SJSA1 (cell line): Measurements from ENCODE around the gene BCS1L. TPM values are rescaled to one million over a fixed set of nuclear protein-coding genes. Genes with fewer than 3 reads are reported as not detected.
A peak's percentile ranks its signal among the peaks of the same experiment; 100 is the strongest.

Experiments used
- DNase-seq, 2 experiments: peaks; one replicate each; pipeline ENCODE4 v3.0.0-alpha.2; 2015 to 2020; ENCODE audit warnings: low spot score in 2 of 2, low read depth in 1 of 2
- H3K27ac ChIP-seq: fragments of 250-450 bp; sonication (Bioruptor Pico); 2 replicates; pipeline ENCODE4 v1.5.1; 2020; ENCODE audit warnings: mild to moderate bottlenecking, moderate library complexity
- H3K27me3 ChIP-seq: fragments of 250-450 bp; sonication (Bioruptor Pico); replicated peaks from 2 replicates; pipeline ENCODE4 v1.5.1; 2020; ENCODE audit warnings: mild to moderate bottlenecking, moderate library complexity
- H3K36me3 ChIP-seq: fragments of 250-450 bp; sonication (Bioruptor Pico); 2 replicates; pipeline ENCODE4 v1.5.1; 2020; ENCODE audit warnings: mild to moderate bottlenecking
- H3K4me1 ChIP-seq: fragments of 250-450 bp; sonication (Bioruptor Pico); replicated peaks from 2 replicates; pipeline ENCODE4 v1.6.1; 2021; ENCODE audit warnings: mild to moderate bottlenecking
- H3K4me3 ChIP-seq: fragments of 250-450 bp; sonication (Bioruptor Pico); 2 replicates; pipeline ENCODE4 v1.5.1; 2020; ENCODE audit warnings: mild to moderate bottlenecking
- H3K9me3 ChIP-seq: fragments of 250-450 bp; sonication (Bioruptor Pico); replicated peaks from 2 replicates; pipeline ENCODE4 v1.5.1; 2020; ENCODE audit warnings: mild to moderate bottlenecking
- total RNA-seq: library from RNA; depleted of rRNA; stranded (reverse); fragments of >200 nt; shearing (Covaris generic); gene quantifications from 2 replicates; pipeline ENCODE4 v1.2.3, GENCODE V29; 2014; rRNA removed

The BCS1L gene, protein sequence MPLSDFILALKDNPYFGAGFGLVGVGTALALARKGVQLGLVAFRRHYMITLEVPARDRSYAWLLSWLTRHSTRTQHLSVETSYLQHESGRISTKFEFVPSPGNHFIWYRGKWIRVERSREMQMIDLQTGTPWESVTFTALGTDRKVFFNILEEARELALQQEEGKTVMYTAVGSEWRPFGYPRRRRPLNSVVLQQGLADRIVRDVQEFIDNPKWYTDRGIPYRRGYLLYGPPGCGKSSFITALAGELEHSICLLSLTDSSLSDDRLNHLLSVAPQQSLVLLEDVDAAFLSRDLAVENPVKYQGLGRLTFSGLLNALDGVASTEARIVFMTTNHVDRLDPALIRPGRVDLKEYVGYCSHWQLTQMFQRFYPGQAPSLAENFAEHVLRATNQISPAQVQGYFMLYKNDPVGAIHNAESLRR
- total RNA-seq, result 35.8 and 45.0 TPM in 2 replicates

- peaks cover 77% of the 10 kb centered on the region for H3K36me3 ChIP-seq
- peaks cover 4% of the 10 kb centered on the region for H3K4me1 ChIP-seq
- peak within 1 kb of the TSS; percentile 68 for H3K4me3 ChIP-seq
- H3K27me3 ChIP-seq, result no peaks in the 10 kb centered on the region
- H3K9me3 ChIP-seq, result no peaks in the 10 kb centered on the region
- DNase-seq, result peak; percentile 85 to 92
- peak within 1 kb of the TSS; percentile 35 for H3K27ac ChIP-seq
Observed at GRCh38 chr2:218659258-218659987, at the start of gene BCS1L, which contains the start of gene ZNF142. BCS1L (plus strand) TSS chr2:218659683; CDS start chr2:218660988, 1,305 bp downstream. ZNF142 (minus strand) TSS chr2:218659623; CDS start chr2:218656429, 3,194 bp downstream.

GRCh38 chr2:218615868-218616315 lies 43.6 kb upstream of the BCS1L start:
- Histone ChIP-seq H3K36me3 (no peaks in the 10 kb centered on the region), H3K9me3 (no peaks in the 10 kb centered on the region), H3K27ac (no peak overlapping the region), H3K4me3 (no peak overlapping the region), H3K27me3 (no peaks in the 10 kb centered on the region), H3K4me1 (no peaks in the 10 kb centered on the region)
- DNase-seq, result no peak

DNA sequence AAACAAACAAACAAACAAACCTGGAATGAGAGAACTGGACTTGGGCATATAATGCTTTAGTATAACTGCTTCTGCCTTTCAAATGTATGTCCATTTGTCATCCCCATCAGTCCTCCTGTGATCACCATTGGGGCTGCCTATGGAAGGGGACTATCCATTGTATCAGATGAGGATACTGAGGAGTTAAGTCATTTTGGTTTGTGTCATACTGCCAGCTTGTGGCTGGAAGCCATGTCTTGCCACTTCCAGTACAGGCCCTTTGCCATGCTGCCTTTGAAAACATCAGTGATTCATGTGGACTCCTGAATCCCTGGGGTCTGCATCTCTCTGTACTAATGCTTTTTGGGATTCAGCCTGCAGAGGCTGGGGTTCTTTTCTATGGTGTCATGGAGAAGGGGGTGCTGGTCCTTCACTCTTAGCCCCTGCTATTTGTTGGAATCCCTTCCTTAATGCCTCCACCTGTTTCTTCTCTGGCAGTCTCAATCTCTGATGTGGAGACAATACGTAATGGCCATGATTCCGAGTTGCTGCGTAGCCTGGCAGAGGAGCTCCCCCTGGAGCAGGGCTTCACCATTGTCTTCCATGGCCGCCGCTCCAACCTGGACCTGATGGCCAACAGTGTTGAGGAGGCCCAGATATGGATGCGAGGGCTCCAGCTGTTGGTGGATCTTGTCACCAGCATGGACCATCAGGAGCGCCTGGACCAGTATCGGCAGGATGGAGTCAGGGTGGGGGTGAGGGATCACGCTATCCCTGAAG lies 41.2 kb upstream of the BCS1L start:
- no peaks in the 10 kb centered on the region for H3K27me3 ChIP-seq
- DNase-seq, result no peak

GRCh38 chr2:218621007-218621406 lies 38.5 kb upstream of the BCS1L start:
- no peak for DNase-seq
- H3K4me3 ChIP-seq, result no peak overlapping the region
- H3K36me3 ChIP-seq, result no peaks in the 10 kb centered on the region
- no peak overlapping the region for H3K27ac ChIP-seq
- no peaks in the 10 kb centered on the region for H3K4me1 ChIP-seq
- no peaks in the 10 kb centered on the region for H3K9me3 ChIP-seq
- H3K27me3 ChIP-seq, result no peaks in the 10 kb centered on the region

More for the DNA sequence above, 41.2 kb upstream of the BCS1L start:
- H3K4me3 ChIP-seq, result no peak overlapping the region
- no peaks in the 10 kb centered on the region for H3K4me1 ChIP-seq
- H3K9me3 ChIP-seq, result no peaks in the 10 kb centered on the region
- no peaks in the 10 kb centered on the region for H3K36me3 ChIP-seq
- no peak overlapping the region for H3K27ac ChIP-seq

DNA sequence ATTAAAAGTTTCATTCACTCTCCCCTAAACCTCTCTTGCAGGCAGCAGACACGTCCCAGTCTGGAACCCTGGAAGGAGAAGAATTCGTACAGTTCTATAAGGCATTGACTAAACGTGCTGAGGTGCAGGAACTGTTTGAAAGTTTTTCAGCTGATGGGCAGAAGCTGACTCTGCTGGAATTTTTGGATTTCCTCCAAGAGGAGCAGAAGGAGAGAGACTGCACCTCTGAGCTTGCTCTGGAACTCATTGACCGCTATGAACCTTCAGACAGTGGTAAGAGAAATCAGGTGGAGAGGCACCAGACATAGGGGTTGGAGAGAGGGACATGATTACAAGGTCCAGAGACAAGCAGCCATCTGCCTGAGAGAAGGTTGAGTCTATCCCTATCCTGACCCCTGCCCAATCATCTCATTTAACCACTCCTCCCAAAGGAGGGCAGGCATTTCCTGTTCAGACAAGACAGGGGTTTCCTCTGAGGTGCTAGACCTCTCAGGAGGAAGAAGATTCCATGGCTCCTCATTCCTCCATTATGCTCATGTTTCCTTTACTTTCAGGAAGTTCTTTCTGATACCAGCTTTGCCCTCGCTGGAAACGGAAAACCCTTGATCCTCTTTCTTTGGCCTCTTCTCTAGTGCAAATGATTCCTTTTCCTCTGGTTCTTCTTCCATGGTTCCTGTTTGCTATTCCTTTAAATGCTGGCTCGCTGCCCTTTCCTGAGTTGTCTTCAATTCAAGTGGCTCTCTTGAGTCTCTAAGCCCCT lies 36.7 kb upstream of the BCS1L start:
- Histone ChIP-seq H3K27me3 (no peaks in the 10 kb centered on the region), H3K4me1 (no peaks in the 10 kb centered on the region), H3K9me3 (no peaks in the 10 kb centered on the region), H3K36me3 (no peaks in the 10 kb centered on the region), H3K27ac (no peak overlapping the region), H3K4me3 (no peak overlapping the region)
- DNase-seq, result no peak

DNA sequence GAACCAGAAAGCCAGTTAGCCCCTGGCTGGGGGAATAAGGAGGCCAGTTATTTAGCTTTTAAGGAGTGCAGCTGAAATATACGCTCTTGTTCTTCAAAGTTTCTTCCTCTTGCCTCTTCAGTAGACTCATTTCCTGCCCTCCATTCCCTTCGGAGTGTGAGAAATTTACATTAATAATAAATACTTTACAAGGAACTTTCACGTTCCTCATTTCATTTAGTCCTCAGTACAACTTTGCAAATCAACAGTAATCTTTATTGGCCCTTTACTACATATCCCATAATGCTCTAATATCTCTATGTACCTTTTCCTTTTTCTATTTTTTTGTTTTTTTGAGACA lies 36.1 kb upstream of the BCS1L start:
- no peak for DNase-seq
- Histone ChIP-seq H3K36me3 (no peaks in the 10 kb centered on the region), H3K27ac (no peak overlapping the region), H3K4me3 (no peak overlapping the region), H3K4me1 (no peaks in the 10 kb centered on the region), H3K27me3 (no peaks in the 10 kb centered on the region), H3K9me3 (no peaks in the 10 kb centered on the region)

GRCh38 chr2:218626369-218626768 lies 33.1 kb upstream of the BCS1L start:
- H3K36me3 ChIP-seq, result no peaks in the 10 kb centered on the region
- no peaks in the 10 kb centered on the region for H3K9me3 ChIP-seq
- no peaks in the 10 kb centered on the region for H3K4me1 ChIP-seq
- no peak overlapping the region for H3K4me3 ChIP-seq
- DNase-seq, result no peak
- no peak overlapping the region for H3K27ac ChIP-seq
- H3K27me3 ChIP-seq, result no peaks in the 10 kb centered on the region

- Histone ChIP-seq H3K27ac (no peak overlapping the region), H3K9me3 (no peaks in the 10 kb centered on the region), H3K4me1 (peaks cover 5% of the 10 kb centered on the region), H3K4me3 (no peak overlapping the region), H3K36me3 (no peaks in the 10 kb centered on the region), H3K27me3 (no peaks in the 10 kb centered on the region)
- no peak for DNase-seq
Observed at GRCh38 chr2:218627939-218628338, 31.5 kb upstream of the BCS1L start.

DNA sequence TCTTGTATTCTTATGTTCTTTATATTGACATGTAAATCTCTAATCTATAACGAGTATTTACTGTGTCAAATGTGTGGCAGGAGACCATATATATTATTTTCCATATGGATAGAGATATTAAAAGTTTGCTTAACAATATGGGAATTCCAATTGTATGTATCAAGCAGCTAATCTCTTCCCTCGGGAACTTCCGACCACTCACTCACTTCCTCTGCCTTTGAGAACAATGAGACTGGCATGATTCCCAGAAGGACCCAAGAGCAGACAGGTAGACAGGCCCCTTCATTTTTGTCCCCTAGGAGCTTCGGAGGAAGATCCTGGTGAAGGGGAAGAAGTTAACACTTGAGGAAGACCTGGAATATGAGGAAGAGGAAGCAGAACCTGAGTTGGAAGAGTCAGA lies 27.6 kb upstream of the BCS1L start:
- Histone ChIP-seq H3K4me1 (peaks cover 5% of the 10 kb centered on the region), H3K27ac (no peak overlapping the region), H3K4me3 (no peak overlapping the region), H3K27me3 (no peaks in the 10 kb centered on the region), H3K36me3 (peaks cover 23% of the 10 kb centered on the region), H3K9me3 (no peaks in the 10 kb centered on the region)
- no peak for DNase-seq

DNA sequence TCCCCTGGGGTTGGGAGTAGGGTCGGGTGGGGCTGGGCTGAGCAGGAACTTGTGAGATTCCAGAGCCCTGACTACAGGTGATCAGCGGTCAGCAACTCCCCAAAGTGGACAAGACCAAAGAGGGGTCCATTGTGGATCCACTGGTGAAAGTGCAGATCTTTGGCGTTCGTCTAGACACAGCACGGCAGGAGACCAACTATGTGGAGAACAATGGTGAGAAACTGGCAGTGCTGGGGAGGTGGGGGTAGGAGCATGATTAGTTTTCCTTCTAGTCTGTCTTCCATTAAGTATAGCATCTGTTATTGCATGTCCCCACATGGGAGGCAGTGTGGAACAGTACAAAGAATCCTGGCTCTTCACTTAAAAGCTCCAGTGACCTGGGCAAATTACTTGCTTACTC lies 23.8 kb upstream of the BCS1L start:
- H3K36me3 ChIP-seq, result peaks cover 57% of the 10 kb centered on the region
- H3K27me3 ChIP-seq, result no peaks in the 10 kb centered on the region
- H3K4me1 ChIP-seq, result peaks cover 5% of the 10 kb centered on the region
- H3K27ac ChIP-seq, result no peak overlapping the region
- no peaks in the 10 kb centered on the region for H3K9me3 ChIP-seq
- DNase-seq, result no peak
- no peak overlapping the region for H3K4me3 ChIP-seq

DNA sequence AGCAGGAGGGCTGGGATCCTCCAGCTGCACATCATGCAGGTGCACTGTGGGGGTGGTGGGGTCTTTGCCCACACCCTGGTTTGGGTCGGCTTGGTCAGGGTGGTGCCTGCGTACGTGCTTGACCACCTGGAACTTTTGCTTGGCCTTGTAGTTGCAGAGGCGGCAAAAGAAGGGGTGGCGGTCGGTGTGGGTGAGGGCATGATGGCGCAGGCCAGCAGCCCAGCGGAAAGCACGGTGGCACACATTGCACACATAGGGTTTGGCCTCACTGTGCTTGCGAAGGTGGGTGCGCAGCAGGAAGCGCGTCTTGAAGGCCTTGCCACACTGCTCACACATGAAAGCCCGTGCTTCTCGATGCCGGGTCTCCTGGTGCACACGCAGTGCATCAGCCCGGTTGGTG lies 21.1 kb upstream of the BCS1L start:
- H3K9me3 ChIP-seq, result no peaks in the 10 kb centered on the region
- H3K4me3 ChIP-seq, result no peak overlapping the region
- no peak overlapping the region for H3K27ac ChIP-seq
- peaks cover 81% of the 10 kb centered on the region for H3K36me3 ChIP-seq
- H3K4me1 ChIP-seq, result no peaks in the 10 kb centered on the region
- no peaks in the 10 kb centered on the region for H3K27me3 ChIP-seq
- no peak for DNase-seq

- no peak for DNase-seq
- H3K36me3 ChIP-seq, result peaks cover 92% of the 10 kb centered on the region
- H3K4me3 ChIP-seq, result no peak overlapping the region
- no peaks in the 10 kb centered on the region for H3K27me3 ChIP-seq
- no peak overlapping the region for H3K27ac ChIP-seq
- H3K9me3 ChIP-seq, result no peaks in the 10 kb centered on the region
- H3K4me1 ChIP-seq, result no peaks in the 10 kb centered on the region
Observed at GRCh38 chr2:218642121-218642656, 17.3 kb upstream of the BCS1L start.

DNA sequence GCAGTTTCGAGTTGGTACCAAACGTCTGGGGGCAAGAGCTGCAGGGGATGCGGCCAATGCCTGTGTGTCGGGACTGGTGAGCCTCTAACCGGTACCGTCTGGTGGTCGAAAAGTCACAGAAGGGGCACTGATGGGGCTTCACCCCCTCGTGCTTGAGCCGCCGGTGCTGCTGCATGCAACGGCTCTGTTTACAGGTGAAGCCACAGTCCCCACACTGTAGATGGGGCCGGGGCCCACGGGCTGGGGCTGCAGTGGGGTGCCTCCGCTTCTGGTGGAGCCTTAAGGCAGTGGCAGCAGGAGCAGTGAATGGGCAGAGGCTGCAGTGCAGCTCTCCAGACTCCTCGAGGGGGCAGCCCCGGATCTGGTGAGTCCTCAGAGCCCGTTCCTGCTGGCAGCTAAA lies 16.7 kb upstream of the BCS1L start:
- DNase-seq, result no peak
- Histone ChIP-seq H3K27me3 (no peaks in the 10 kb centered on the region), H3K4me3 (no peak overlapping the region), H3K9me3 (no peaks in the 10 kb centered on the region), H3K36me3 (peaks cover 93% of the 10 kb centered on the region), H3K27ac (no peak overlapping the region), H3K4me1 (no peaks in the 10 kb centered on the region)
